Upper lobe of right lung (tissue), 1 donor: ENCODE data around the gene DAAM2. TPM values are rescaled to one million over a fixed set of nuclear protein-coding genes. Genes with fewer than 3 reads are reported as not detected.

Experiments
- ATAC-seq: fragments of 200-7000 bp; cut with Tn5 transposase; one replicate; pipeline ENCODE4 v1.9.1; 2020; ENCODE audit warnings: mild to moderate bottlenecking, moderate library complexity
- DNase-seq: peaks from one replicate; pipeline ENCODE4 v3.0.0-alpha.2; 2020
- H3K27ac ChIP-seq: fragments of 200-600 bp; one replicate; pipeline ENCODE4 v1.8.0; 2022
- H3K27me3 ChIP-seq: fragments of 200-600 bp; one replicate; pipeline ENCODE4 v1.8.0; 2022; ENCODE audit warnings: mild to moderate bottlenecking
- H3K36me3 ChIP-seq: fragments of 200-600 bp; one replicate; pipeline ENCODE4 v1.8.0; 2022
- H3K4me1 ChIP-seq: fragments of 200-600 bp; one replicate; pipeline ENCODE4 v1.8.0; 2022
- H3K4me3 ChIP-seq: fragments of 200-600 bp; one replicate; pipeline ENCODE4 v1.8.0; 2022; ENCODE audit warnings: mild to moderate bottlenecking
- H3K9me3 ChIP-seq: fragments of 200-600 bp; one replicate; pipeline ENCODE4 v1.8.0; 2022
- CTCF ChIP-seq: fragments of 200-600 bp; IDR thresholded peaks from one replicate; pipeline ENCODE4 v1.8.0; 2022; ENCODE audit warnings: antibody characterized with exemption
- intact Hi-C: fragments of 100-400 bp; cut with DNase I; formaldehyde crosslinking; loops from one replicate; pipeline ENCODE4 v1.11.0; 2022
- total RNA-seq: library from RNA; stranded (reverse); fragmentation: NEBNext Ultra II Directional; extraction: Animal tissue kit (Norgen Biotek cat#: 25700); gene quantifications from one replicate; pipeline ENCODE4 v1.2.1, GENCODE V29; 2021
- donor health status: DM: no; HTN: yes; CAD: no; lungs with severe emphysema.

DAAM2 gene
- total RNA-seq, 1 donor from 2014 or later = 34.6 TPM

- Histone ChIP-seq H3K27me3 (no peaks in the 10 kb centered on the region), H3K36me3 (no peaks in the 10 kb centered on the region), H3K4me3 (no peak overlapping the region), H3K4me1 (peaks cover 12% of the 10 kb centered on the region), H3K27ac (no peak overlapping the region), H3K9me3 (no peaks in the 10 kb centered on the region)
- no peak for TF ChIP-seq CTCF
- ATAC-seq = no peak
- no peak for DNase-seq
- intact Hi-C loops = no loop called here
Measured at GRCh38 chr6:39849764-39850163, 57.6 kb downstream of the DAAM2 start.

- intact Hi-C loops = no loop called here
- no peaks in the 10 kb centered on the region for H3K36me3 ChIP-seq
- H3K27me3 ChIP-seq = no peaks in the 10 kb centered on the region
- no peak for TF ChIP-seq CTCF
- H3K27ac ChIP-seq = no peak overlapping the region
- peaks cover 12% of the 10 kb centered on the region for H3K4me1 ChIP-seq
- ATAC-seq = no peak
- H3K4me3 ChIP-seq = no peak overlapping the region
- H3K9me3 ChIP-seq = no peaks in the 10 kb centered on the region
- DNase-seq = no peak
Measured at GRCh38 chr6:39850736-39851297, 58.6 kb downstream of the DAAM2 start.

- DNase-seq = no peak
- no peak overlapping the region for H3K4me3 ChIP-seq
- no peak for ATAC-seq
- peaks cover 2% of the 10 kb centered on the region for H3K36me3 ChIP-seq
- no peaks in the 10 kb centered on the region for H3K27me3 ChIP-seq
- intact Hi-C loops = no loop called here
- peaks cover 12% of the 10 kb centered on the region for H3K4me1 ChIP-seq
- no peaks in the 10 kb centered on the region for H3K9me3 ChIP-seq
- no peak overlapping the region for H3K27ac ChIP-seq
- no peak for TF ChIP-seq CTCF
Measured at GRCh38 chr6:39851331-39851730, 59.2 kb downstream of the DAAM2 start.

GRCh38 chr6:39852324-39852723 lies 60.1 kb downstream of the DAAM2 start:
- no peak overlapping the region for H3K27ac ChIP-seq
- intact Hi-C loops = no loop called here
- no peaks in the 10 kb centered on the region for H3K27me3 ChIP-seq
- H3K9me3 ChIP-seq = no peaks in the 10 kb centered on the region
- no peak for TF ChIP-seq CTCF
- peak; percentile 14 for ATAC-seq
- no peak overlapping the region for H3K4me3 ChIP-seq
- peaks cover 10% of the 10 kb centered on the region for H3K36me3 ChIP-seq
- peaks cover 6% of the 10 kb centered on the region for H3K4me1 ChIP-seq
- no peak for DNase-seq

GRCh38 chr6:39853604-39854003 lies 61.4 kb downstream of the DAAM2 start:
- no peak for TF ChIP-seq CTCF
- no peak for ATAC-seq
- H3K4me1 ChIP-seq = peaks cover 4% of the 10 kb centered on the region
- intact Hi-C loops = no loop called here
- no peaks in the 10 kb centered on the region for H3K27me3 ChIP-seq
- H3K9me3 ChIP-seq = no peaks in the 10 kb centered on the region
- no peak for DNase-seq
- no peak overlapping the region for H3K27ac ChIP-seq
- peaks cover 10% of the 10 kb centered on the region for H3K36me3 ChIP-seq
- H3K4me3 ChIP-seq = no peak overlapping the region
